Skin of body (tissue), 2 donors: ENCODE measurements around the gene HES4. TPM values are rescaled to one million over a fixed set of nuclear protein-coding genes. Genes with fewer than 3 reads are reported as not detected.
"Not testable (repeated sequence)": the region's sequence is repeated elsewhere in the genome, so short reads cannot be mapped to it uniquely, and the experiment has no call there.

Source experiments
- DNase-seq: peaks from one replicate; lab custom pipeline; 2025; lab: John Stamatoyannopoulos, UW
- total RNA-seq: library from RNA; depleted of rRNA; stranded (reverse); fragments of >200 nt; gene quantifications from one replicate; pipeline ENCODE4 v1.2.3, GENCODE V29; 2014

Gene HES4
- total RNA-seq, 1 donor from 2014 or later = 12.5 TPM

DNA sequence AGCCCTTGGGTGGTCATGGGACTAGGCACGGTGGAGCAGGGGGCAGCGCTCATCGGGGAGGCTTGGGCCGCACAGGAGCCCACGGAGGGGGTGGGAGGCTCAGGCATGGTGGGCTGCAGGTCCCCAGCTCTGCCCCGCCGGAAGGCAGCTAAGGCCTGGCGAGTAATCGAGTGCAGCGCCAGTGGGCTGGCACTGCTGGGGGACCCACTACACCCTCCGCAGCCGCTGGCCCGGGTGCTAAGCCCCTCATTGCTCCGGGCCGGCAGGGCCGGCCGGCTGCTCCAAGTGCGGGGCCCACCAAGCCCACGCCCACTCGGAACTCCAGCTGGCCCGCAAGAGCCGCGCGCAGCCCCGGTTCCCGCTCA lies 18.4 kb upstream of the HES4 start:
- DNase-seq = not testable (repeated sequence)

- DNase-seq = not testable (repeated sequence)
These were observed 17.8 kb upstream of the HES4 start for GRCh38 chr1:1017397-1018320.

DNA sequence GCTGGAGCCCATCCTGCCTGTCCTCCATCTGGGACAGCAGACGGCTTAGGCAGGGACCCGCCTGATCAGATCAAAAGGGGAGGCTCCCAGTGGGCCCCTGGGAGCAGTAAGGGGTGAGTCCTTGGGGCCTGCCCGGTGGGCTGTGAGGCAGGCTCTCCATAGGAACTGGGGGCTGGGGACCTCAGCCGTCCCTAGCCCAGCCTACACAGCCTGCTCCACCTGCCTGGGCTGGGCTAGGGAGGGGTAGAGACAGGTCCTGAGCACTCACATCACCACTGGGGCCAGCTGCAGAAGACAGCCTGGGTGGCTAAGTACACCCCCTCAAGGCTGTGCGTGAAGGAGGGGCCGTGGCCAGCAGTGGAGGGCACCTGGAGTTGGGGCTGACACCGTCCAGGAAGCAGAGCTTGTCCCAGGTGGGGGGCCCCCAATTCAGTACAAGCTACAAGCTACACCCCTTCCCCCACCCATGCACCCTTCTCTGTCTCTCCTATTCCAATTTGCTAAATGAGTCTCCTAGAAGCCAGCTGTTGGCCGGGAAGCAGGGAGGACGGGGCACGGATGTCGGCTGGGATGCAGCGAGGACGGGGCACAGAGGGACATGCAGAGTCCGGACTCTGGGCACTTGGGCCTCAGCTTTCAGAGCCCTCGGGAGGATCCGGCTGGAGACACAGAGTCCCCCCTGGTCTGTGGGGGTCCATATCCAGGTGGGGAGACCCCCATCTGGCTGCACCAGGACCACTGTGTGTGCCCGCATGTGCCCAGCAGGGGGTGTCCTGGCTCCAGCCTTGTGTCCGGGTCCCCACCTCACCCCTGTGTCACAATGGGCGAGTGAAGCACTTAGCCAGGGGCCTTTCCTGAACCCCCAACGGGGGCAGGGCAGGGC lies 15.1 kb upstream of the HES4 start:
- no peak for DNase-seq

GRCh38 chr1:1013922-1014648 lies 14.2 kb upstream of the HES4 start:
- no peak for DNase-seq

DNA sequence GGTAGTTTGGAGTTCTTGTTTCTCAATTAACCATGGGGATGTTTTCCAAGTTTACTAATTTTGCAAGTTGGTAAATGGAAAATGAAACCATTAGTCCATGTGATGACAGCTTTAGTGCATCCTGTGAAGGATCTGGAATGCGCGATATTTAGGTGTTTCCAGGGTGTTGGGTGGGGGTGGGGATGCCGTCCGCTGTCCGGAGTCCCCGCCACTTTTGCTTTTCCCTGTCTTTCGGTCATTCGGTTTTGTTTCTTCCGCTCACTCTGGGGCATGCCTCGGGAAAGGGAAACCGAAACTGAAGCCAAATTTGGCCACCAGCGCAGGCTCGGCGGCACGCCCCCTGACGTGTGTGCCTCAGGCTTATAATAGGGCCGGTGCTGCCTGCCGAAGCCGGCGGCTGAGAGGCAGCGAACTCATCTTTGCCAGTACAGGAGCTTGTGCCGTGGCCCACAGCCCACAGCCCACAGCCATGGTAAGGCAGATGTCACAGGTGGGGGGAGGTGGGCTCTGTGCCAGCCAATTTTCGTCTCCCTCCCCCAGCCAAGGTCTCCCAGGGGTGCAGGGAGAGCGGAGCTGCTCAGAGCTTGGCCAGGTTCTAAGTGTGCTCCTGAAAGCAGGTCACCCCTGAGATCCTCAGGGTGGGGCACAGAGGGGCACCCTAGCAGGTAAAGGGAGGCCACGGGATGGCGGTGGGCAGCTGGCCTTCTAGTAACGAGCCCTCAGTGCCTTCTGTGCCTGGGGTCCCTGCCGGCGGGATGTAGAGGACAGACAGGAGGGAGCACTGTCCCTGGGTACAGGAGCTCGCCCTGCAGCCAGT lies 13.4 kb upstream of the HES4 start, which contains the start of gene ISG15:
TSS of gene ISG15 (plus strand) at position 393 of the 817 bp plus-strand sequence. CDS start at position 470, 77 bp downstream.
- peak; percentile 81 for DNase-seq

DNA sequence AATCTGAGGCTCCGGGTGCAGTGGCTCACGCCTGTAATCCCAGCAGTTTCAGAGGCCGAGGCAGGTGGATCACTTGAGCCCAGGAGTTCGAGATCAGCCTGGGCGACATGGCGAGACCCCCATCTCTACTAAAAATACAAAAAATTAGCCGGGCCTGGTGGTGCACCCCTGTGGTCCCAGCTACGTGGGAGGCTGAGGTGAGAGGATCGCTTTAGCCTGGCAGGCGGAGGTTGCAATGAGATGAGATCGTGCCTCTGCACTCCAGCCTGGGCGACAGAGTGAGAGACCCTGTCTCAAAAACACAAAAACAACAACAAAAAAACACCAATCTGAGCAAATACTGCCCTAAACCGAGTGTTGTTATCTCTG lies 12.8 kb upstream of the HES4 start:
- not testable (repeated sequence) for DNase-seq

- no peak for DNase-seq
These were observed 11.6 kb upstream of the HES4 start for GRCh38 chr1:1011396-1011949.

- not testable (repeated sequence) for DNase-seq
These were observed 10.2 kb upstream of the HES4 start for GRCh38 chr1:1010131-1010530.

DNA sequence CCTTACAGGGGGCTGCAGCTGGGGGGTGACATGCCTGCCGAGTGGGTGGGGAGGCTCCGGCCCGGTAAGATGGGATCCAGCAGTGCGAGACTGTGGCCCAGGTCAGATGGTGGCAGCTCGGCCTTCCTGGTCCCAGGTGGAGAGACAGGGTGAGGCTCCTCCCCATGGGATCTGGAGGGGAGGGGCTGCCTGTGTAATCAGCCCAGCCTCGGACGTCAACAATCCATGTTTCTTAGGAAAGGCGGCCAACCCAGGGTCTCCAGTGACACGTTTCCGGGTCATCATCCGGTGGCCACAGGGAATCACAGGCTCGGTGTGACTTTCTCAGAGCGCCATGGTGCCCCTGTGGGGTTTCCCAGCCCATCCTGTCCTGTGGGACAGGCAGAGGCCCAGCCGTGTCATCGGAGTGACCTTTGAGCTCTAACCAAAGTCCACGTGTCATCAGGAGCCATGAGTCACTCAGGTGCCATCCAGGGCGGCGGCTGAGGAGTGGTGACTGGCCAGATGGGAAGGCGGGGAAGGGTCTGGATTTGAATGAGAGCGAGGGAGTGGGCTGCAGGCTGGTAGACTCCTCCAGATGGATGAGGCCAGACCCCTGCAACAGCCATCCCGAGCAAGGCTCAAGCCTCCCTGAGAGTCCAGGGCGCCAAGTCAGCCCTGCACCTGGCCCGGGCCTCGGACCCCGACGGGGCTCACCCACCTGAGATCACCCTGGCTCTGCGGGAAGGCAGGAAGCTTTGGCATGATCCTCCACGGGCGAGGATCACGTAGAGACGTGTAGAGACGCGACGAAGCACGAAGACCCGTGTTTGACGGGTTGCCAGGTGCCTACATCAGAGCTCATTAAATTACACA lies 6.6 kb upstream of the HES4 start:
- DNase-seq = no peak

- DNase-seq = no peak
These were observed 5.9 kb upstream of the HES4 start for GRCh38 chr1:1005774-1006304.

- peak; percentile 42 for DNase-seq
These were observed 5.1 kb upstream of the HES4 start for GRCh38 chr1:1004780-1005697.

DNA sequence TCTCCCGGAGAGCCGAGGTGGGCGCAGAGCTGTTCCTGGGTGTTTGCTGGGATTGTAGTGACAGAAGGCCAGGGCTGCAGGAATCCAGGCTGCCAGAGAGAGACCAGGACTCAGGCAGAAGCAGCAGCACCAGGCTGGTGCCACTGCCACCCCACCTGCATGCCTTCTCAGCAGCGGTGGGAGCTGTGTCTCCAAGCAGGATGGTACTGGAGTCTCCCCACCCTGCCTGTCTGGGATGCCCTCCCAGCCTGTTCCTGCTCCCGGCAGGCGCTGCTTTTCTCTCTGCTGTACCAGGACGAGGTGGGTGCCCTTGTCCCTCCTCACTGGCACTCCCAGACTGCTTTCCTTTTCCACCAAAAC lies 4.5 kb upstream of the HES4 start:
- no peak for DNase-seq

GRCh38 chr1:1003618-1004419 lies 3.9 kb upstream of the HES4 start:
- DNase-seq = no peak

- DNase-seq = no peak
These were observed 1.3 kb upstream of the HES4 start for GRCh38 chr1:1001057-1001783.

GRCh38 chr1:1000357-1001056 lies 610 bp upstream of the HES4 start:
- peak; percentile 65 for DNase-seq
